ENCODE results near the gene ENTPD2. TPM values are rescaled to one million over a fixed set of nuclear protein-coding genes. Genes with fewer than 3 reads are reported as not detected.

The ENTPD2 gene
- total RNA-seq, 2 experiments from 2014 or later = not detected

DNA sequence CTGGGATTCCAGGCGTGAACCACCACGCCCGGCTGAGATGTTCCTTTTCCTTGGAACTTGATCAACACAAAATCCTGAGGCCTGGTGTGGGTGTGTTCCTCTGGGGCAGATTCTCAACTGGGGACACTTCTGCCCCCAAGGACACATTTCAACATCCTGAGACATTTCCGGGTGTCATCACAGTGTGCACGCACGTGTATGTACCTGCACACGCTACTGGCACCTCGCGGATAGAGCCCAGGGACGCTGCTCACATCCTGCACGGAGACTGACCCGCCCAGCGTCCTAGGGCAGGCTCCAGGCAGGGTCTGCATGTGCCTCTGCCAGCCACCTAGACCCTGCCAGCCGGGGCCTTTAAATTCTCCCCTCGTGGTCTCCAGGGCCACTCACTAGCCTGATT, 8.5 kb upstream of the ENTPD2 start:
- CTCF ChIA-PET = interaction anchor here (10.6 kb wide), 1 partner anchor 14 kb away, joined by 208 read pairs; the partner anchor contains the start of gene NPDC1
- Mint-ChIP-seq H3K4me3 (no peak overlapping the region), H3K36me3 (no peaks in the 10 kb centered on the region), H3K27me3 (no peaks in the 10 kb centered on the region), H3K4me1 (ENCODE audit: low read depth) (no peaks in the 10 kb centered on the region), H3K27ac (no peak overlapping the region), H3K9me3 (no peaks in the 10 kb centered on the region)
- intact Hi-C loops (cut with micrococcal nuclease) = no loop called here
- POLR2A ChIA-PET = no interaction called here
- no peak for DNase-seq

DNA sequence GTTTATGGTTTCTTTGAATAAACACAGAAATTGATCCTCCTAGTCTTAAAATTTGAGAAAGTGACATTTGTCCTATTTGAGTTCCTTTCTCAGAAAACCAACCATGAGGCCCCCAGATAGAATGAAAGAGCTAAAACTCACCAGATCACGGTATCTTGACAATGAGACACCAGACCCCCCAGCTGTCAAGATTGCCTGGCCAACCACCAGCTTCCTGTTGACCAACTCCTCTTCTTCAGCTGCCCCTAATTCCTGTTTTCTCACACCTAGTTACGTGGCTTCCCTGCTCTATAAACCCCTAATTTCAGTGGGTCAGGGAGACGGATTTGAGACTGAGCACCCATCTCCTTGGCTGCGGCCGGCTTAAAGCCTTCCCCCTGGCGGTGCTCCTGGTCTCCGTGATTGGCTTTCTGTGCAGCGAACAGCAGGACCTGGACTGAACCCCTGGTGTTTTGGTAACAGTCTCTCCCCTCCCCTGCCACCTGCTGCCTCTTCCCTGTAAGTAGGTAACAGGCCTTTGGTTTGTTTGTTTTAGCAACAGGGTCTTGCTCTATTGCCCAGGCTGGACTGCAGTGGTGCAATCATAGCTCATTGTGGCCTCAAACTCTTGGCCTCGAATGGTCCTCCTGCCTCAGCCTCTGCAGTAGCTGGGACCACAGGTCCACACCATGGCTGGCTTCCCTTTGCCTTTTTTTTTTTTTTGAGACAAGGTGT, 4.8 kb upstream of the ENTPD2 start:
- POLR2A ChIA-PET = no interaction called here

DNA sequence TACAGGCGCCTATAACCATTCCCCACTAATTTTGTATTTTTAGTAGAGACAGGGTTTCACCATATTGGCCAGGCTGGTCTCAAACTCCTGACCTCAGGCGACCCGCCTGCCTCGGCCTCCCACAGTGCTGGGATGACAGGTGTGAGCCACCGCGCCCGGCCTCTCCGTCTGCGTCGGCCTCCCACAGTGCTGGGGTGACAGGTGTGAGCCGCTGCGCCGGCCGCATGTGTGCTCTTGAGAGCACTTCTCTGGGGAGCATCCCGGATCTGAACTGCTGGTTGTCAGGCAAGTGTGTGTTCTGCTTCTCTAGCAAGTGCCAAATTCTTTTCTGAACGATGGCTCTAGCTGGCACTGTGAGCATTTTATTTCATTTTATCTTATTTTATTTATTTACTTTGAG, 3.7 kb upstream of the ENTPD2 start:
- H3K27ac Mint-ChIP-seq = no peak overlapping the region
- intact Hi-C loops (cut with micrococcal nuclease) = no loop called here
- no peaks in the 10 kb centered on the region for H3K4me1 Mint-ChIP-seq (ENCODE audit: low read depth)

More for the DNA sequence above, 4.8 kb upstream of the ENTPD2 start:
- H3K4me1 Mint-ChIP-seq (ENCODE audit: low read depth) = no peaks in the 10 kb centered on the region
- no peak overlapping the region for H3K4me3 Mint-ChIP-seq
- CTCF ChIA-PET = interaction anchor here (1.3 to 4.4 kb wide), 4 partner anchors 9 to 29 kb away, joined by 3 to 28 read pairs (median 12); no protein-coding TSS in a partner anchor
- no peak overlapping the region for H3K27ac Mint-ChIP-seq
- DNase-seq = no peak
- intact Hi-C loops (cut with micrococcal nuclease) = no loop called here
- no peaks in the 10 kb centered on the region for H3K36me3 Mint-ChIP-seq
- no peaks in the 10 kb centered on the region for H3K27me3 Mint-ChIP-seq
- H3K9me3 Mint-ChIP-seq = no peaks in the 10 kb centered on the region

DNA sequence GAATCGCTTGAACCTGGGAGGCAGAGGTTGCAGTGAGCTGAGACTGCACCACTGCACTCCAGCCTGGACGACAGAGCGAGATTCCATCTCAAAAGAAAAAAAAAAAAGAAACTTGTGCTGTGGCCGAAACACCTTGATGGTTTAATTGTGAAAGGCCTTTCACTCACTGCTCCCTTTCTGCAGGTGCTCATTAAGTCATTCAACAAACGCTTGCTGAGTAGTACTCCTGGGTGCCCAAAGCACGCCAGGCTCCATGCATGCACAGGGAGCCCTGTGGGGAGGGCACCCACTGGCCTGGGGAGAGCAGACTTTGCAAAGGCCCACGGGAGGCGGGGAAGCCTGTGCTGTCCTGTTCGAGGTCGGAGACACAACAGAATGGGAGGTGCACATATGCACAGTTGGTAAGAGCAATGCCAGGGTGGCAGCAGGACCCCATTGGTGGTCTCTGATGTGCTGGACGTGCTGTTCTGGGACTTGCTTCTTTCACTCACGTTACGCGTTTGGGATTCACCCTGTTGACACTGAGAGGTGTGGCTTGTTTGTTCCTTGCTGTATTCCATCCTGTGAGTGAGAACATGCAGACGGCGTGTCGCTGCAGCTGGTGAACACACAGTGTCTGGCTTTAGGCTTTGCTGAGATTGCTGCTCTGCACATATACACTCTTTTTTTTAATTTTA, 3.0 kb upstream of the ENTPD2 start:
- no peaks in the 10 kb centered on the region for H3K36me3 Mint-ChIP-seq
- intact Hi-C loops (cut with micrococcal nuclease) = no loop called here
- H3K9me3 Mint-ChIP-seq = no peaks in the 10 kb centered on the region
- CTCF ChIA-PET = interaction anchor here (1.4 to 4.4 kb wide), 5 partner anchors 7 to 28 kb away, joined by 4 to 28 read pairs (median 9); partner anchors contain the start of gene NPDC1
- no peak for DNase-seq
- H3K27ac Mint-ChIP-seq = no peak overlapping the region
- POLR2A ChIA-PET = no interaction called here
- no peaks in the 10 kb centered on the region for H3K4me1 Mint-ChIP-seq (ENCODE audit: low read depth)
- H3K27me3 Mint-ChIP-seq = peaks cover 11% of the 10 kb centered on the region
- H3K4me3 Mint-ChIP-seq = no peak overlapping the region

More for the DNA sequence above, 3.7 kb upstream of the ENTPD2 start:
- Mint-ChIP-seq H3K36me3 (no peaks in the 10 kb centered on the region), H3K27me3 (peaks cover 4% of the 10 kb centered on the region), H3K4me3 (no peak overlapping the region), H3K9me3 (no peaks in the 10 kb centered on the region)
- CTCF ChIA-PET = interaction anchor here (4.4 kb wide), 1 partner anchor 9 kb away, joined by 28 read pairs; no protein-coding TSS in a partner anchor
- DNase-seq = no peak
- POLR2A ChIA-PET = no interaction called here

DNA sequence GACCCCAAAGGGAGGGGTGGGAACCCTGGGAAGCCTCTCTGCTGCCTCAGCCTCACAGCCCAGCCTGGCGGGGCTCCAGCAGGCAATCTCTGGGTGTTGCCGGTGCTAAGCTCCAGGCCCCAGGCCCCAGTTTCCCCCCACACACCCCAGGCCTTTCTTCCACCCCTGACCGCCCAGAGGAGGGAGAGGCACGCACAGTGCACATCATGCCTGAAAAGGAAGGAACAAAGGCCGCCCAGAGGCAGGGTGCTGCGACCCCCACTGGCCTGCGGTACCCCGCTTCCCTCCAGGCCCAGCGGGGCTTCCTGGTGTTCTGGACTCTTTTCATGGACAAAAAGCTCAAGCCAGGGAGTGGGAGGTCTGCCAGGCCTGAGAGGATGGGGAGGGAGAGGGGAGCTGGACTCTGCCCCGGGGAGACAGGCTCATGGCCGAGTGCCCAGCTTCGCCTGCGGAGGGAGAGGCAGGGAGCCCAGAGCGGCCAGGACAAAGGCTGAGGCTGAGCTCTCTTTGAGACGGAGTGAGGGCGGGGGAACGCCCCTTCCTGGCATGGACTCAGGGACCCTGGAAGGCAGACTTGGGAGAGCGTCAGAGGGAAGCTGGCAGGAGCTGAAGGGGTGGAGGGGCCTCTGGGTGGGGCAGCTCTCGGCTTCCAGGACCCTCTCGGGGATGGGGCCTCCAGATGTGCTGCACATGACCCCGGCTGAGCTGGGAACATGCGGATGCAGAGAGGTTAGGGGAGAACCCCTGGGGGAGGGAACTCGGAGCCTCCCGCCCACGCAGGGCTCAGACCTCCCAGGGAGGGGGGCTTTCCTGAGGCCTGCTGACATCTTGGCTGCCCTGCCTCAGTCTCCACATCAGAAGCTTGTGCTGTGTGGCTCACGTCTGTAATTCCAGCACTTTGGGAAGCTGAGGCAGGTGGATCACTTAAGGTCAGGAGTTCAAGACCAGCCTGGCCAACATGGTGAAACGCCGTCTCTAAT, 1.8 kb upstream of the ENTPD2 start:
- H3K27ac Mint-ChIP-seq = no peak overlapping the region
- no peak overlapping the region for H3K4me3 Mint-ChIP-seq
- H3K9me3 Mint-ChIP-seq = no peaks in the 10 kb centered on the region
- peaks cover 11% of the 10 kb centered on the region for H3K27me3 Mint-ChIP-seq
- intact Hi-C loops (cut with micrococcal nuclease) = no loop called here
- no peaks in the 10 kb centered on the region for H3K4me1 Mint-ChIP-seq (ENCODE audit: low read depth)
- ChIA-PET CTCF (interaction anchor here (1.4 to 2.0 kb wide), 6 partner anchors 8 to 26 kb away, joined by 4 to 11 read pairs (median 8); partner anchors contain the start of gene NPDC1), POLR2A (no interaction called here)
- H3K36me3 Mint-ChIP-seq = no peaks in the 10 kb centered on the region
- DNase-seq = no peak

DNA sequence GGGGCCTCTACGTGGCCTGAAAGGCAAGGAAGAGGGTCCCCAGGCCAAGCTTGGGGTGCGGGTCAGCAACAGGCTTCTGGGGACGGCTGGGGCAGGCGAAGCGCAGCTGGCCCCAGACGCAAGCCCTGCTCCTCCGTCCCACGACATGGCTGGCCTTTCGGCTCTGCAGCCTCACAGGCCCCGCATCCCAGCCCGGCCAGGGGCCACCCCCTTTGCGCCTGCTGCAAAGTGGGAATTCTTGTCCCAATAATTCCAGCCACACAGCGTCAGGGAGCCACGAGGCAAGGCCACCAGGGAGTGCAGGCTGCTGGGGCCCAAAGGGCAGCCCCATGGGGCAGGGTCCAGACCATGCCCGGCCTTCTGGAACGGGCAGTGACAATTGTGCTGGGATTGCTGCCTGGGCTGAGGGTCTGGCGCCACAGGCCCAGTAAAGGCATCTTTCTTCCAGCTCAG, 1.1 kb upstream of the ENTPD2 start:
- CTCF ChIA-PET = interaction anchor here (1.6 to 2.0 kb wide), 5 partner anchors 8 to 26 kb away, joined by 8 to 11 read pairs (median 9); partner anchors contain the start of gene NPDC1
- Mint-ChIP-seq H3K4me1 (ENCODE audit: low read depth) (no peaks in the 10 kb centered on the region), H3K36me3 (no peaks in the 10 kb centered on the region), H3K27me3 (peaks cover 17% of the 10 kb centered on the region), H3K27ac (no peak overlapping the region), H3K9me3 (no peaks in the 10 kb centered on the region), H3K4me3 (no peak overlapping the region)
- no peak for DNase-seq
- POLR2A ChIA-PET = no interaction called here
- intact Hi-C loops (cut with micrococcal nuclease) = no loop called here

DNA sequence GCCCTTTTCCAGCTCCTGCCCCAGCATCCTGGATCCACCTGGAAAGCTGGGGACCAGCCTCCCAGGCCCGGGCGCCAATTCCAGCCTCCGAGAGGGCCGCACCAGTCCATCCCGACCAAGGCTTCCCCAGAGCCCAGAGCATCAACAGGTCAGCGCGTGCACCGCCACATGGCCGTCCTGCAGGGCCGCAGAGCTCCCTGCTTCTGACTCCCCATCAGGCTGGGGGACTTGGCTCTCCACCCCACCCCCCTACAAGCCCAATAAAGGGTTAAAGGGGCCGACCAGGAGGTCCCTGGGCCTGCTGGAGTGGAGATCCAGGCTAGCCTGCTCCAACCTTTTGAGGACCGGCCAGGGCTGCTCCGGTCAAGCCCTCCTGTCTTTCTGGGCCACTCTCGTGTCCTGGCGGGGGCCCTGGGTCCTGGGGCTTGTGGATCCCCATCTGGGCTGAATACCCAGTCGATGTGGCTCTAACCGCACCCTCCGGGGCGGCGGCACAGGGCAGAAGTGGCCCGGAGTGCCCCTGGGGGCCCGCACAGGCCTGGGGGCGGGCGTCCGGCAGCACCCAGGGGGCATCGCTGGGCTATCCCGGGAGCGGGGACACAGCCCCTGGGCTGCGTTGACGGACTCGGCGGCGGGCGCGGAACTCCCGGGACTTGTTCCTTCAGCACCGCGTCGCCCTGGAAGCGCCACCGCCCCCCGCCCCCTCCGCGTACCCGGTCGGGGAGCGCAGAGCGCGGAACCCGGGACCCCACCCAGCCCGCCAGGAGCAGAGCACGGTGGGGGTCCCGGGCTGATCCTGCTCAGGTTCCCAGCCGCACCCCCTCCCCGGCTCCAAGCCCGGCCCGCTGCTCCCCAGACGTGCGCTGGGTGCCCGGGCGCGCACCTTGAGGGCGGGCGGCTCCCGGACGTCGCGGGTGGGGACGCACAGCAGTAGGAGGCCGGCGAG, 590 bp downstream of the ENTPD2 start:
- ChIA-PET POLR2A (no interaction called here), CTCF (interaction anchor here (1.0 to 10.9 kb wide), 4 partner anchors 14 to 43 kb away, joined by 4 to 208 read pairs (median 9); partner anchors contain the start of gene SAPCD2)
- peaks cover 24% of the 10 kb centered on the region for H3K27me3 Mint-ChIP-seq
- no peak overlapping the region for H3K27ac Mint-ChIP-seq
- H3K9me3 Mint-ChIP-seq = no peaks in the 10 kb centered on the region
- no peak for DNase-seq
- H3K36me3 Mint-ChIP-seq = no peaks in the 10 kb centered on the region
- H3K4me1 Mint-ChIP-seq (ENCODE audit: low read depth) = no peaks in the 10 kb centered on the region
- intact Hi-C loops (cut with micrococcal nuclease) = no loop called here
- no peak overlapping the region for H3K4me3 Mint-ChIP-seq

DNA sequence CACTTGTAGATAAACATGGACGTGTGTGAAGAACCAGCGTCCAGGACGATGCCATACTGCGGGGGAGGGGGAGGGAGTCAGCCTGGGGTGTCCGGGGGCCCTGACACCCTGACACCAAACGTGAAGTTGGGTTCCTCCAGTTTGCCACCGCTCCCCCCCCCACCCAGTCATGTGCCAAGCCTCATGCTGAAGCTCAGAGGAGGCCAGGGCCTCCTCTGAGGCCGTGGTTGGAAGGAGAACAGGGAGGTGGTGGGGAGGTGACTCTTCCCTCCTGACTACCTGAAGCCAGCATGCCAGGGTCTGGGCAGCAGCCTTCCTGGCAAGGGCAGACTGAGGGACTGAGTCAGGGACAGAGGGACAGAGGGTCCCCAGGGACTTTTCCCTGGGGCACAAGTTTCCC, 1.6 kb downstream of the ENTPD2 start:
- Mint-ChIP-seq H3K9me3 (no peaks in the 10 kb centered on the region), H3K4me1 (ENCODE audit: low read depth) (no peaks in the 10 kb centered on the region), H3K36me3 (no peaks in the 10 kb centered on the region), H3K4me3 (no peak overlapping the region), H3K27ac (no peak overlapping the region), H3K27me3 (peaks cover 30% of the 10 kb centered on the region)
- intact Hi-C loops (cut with micrococcal nuclease) = no loop called here
- no peak for DNase-seq
- ChIA-PET POLR2A (no interaction called here), CTCF (interaction anchor here (1.0 to 10.9 kb wide), 4 partner anchors 15 to 44 kb away, joined by 4 to 208 read pairs (median 9); partner anchors contain the start of gene SAPCD2)

DNA sequence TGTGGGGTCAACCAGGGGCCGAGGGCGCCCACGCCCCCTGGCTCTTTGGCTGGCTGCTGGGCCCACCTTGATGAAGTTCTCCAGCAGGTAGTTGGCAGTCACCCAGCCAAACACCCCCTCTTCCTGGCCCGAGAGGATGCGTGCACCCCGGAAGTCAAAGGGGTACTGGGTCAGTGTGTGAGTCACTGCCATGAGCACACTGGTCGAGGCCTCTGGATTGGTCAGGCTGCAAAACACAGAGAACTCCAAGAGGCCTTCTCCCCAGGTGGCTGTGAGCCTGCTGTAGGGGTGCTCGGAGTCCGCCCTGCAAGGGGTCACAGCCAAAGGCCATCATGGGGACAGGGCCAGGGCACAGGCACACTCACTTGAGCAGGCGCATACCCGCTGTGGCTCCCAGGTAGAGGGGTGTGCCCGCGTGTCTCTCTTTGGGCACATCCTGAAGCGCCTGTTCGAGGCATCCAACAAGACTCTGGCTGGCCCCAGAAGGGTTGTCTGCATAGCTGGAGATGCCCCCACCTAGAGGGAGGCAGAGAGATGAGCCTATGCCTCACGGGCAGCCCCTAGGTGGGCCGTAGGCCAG, 2.6 kb downstream of the ENTPD2 start:
- no peaks in the 10 kb centered on the region for H3K36me3 Mint-ChIP-seq
- ChIA-PET POLR2A (no interaction called here), CTCF (interaction anchor here (2.8 to 10.9 kb wide), 2 partner anchors 16 to 17 kb away, joined by 10 to 208 read pairs; partner anchors contain the start of gene SAPCD2)
- DNase-seq = no peak
- H3K4me1 Mint-ChIP-seq (ENCODE audit: low read depth) = peaks cover 4% of the 10 kb centered on the region
- H3K9me3 Mint-ChIP-seq = no peaks in the 10 kb centered on the region
- peaks cover 35% of the 10 kb centered on the region for H3K27me3 Mint-ChIP-seq
- intact Hi-C loops (cut with micrococcal nuclease) = no loop called here
- no peak overlapping the region for H3K4me3 Mint-ChIP-seq
- H3K27ac Mint-ChIP-seq = no peak overlapping the region

DNA sequence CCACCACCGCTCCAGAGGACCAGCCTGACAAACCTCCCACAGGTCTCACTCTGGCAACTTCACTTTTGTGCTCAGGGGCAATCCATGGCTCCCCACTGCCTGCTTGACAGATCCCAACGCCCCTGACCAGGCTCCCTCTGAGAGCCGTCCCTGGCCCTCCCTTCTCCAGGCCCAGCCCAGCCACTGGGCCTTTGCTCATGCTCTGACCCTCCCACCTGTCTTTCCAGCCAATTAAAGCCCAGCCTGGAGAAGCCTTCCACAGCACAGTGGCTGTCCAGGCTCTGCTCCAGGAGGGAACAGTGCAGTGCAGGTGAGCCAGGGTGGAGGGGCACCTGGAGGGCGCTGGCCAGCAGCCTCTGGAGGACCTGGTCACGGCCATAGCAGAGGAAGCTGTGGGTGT, 3.3 kb downstream of the ENTPD2 start:
- CTCF ChIA-PET = interaction anchor here (2.8 to 10.9 kb wide), 4 partner anchors 8 to 17 kb away, joined by 10 to 208 read pairs (median 22); partner anchors contain the start of gene SAPCD2
- Mint-ChIP-seq H3K9me3 (no peaks in the 10 kb centered on the region), H3K4me1 (ENCODE audit: low read depth) (peaks cover 4% of the 10 kb centered on the region), H3K27ac (no peak overlapping the region), H3K27me3 (peaks cover 35% of the 10 kb centered on the region), H3K36me3 (no peaks in the 10 kb centered on the region), H3K4me3 (no peak overlapping the region)
- DNase-seq = no peak
- POLR2A ChIA-PET = no interaction called here
- intact Hi-C loops (cut with micrococcal nuclease) = no loop called here
